ENCODE data around the gene C16orf54.
A peak's percentile ranks its signal among the peaks of the same experiment; 100 is the strongest.
"Not testable (repeated sequence)": the region's sequence is repeated elsewhere in the genome, so short reads cannot be mapped to it uniquely, and the experiment has no call there.

Gene C16orf54

GRCh38 chr16:29745853-29746345, at the start of gene C16orf54:
TSS of gene C16orf54 (minus strand) at chr16:29745990. CDS start at chr16:29744951, 1,039 bp downstream.
- peak; percentile 98 for DNase-seq

- no peak for DNase-seq
These were observed 48.5 kb upstream of the C16orf54 start for GRCh38 chr16:29794231-29794710.

DNA sequence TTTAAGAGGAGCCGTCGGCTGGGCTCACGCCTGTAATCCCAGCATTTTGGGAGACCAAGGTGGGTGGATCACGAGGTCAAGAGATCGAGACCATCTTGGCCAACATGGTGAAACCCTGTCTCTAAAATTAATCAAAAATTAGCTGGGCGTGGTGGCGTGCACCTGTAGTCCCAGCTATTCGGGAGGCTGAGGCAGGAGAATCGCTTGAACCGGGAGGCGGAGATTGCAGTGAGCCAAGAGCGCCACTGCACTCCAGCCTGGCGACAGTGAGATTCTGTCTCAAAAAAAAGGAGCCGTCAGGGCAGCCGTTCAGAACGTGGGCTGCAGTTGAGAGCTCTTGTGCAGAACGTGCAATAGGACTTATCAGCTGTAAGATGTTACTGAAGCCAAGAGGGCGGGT, 47.4 kb upstream of the C16orf54 start:
- DNase-seq = not testable (repeated sequence)

GRCh38 chr16:29791845-29792807, 46.3 kb upstream of the C16orf54 start:
- DNase-seq = peak; percentile 45

DNA sequence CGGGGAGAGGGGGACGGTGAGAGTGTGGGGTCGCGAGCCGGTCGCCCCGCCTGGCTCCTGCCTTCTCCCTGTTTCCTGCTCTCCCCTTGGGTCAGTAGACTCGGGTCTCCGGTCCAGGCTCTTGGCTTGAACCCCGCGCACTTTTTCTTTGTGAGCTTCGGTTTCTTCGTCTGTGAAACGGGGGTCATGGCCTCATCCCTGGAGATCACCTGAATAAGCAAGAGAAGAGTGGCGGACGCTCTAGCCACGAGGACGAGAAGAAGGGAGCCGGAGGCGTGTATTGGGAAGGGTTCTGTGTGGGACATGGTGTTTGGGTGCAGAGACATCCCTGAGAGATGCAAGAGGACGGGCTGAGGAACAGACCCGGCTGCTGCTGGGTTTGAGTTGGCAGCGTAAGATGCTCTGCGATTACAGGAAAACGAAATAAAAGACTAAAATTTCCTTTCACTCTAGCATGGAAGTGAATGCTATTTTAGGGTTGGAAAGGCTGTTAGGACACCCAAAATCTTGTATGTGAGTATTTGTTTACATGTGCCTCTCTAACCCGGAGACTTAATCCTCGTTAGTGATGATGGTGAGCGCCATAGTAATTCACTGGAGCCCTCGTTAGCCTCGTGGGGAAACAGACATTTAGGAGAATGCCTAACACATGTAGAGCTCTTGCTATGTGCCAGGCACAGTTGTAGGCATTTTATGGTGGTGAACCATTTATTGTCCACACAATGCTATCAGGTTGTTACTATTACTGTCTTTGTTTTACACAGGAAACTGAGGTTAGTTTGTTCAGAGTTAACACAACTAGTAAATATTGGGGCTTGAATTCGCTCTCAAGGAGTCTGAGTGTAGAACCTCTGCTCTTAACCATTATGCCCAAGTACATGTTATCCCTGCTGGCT, 45.4 kb upstream of the C16orf54 start:
- DNase-seq = peak; percentile 43

- peak; percentile 100 for DNase-seq
These were observed 44.6 kb upstream of the C16orf54 start, which contains the start of gene KIF22 for GRCh38 chr16:29790183-29790948. TSS of gene KIF22 (plus strand) at chr16:29790751. CDS start at chr16:29790760, 9 bp downstream.

DNA sequence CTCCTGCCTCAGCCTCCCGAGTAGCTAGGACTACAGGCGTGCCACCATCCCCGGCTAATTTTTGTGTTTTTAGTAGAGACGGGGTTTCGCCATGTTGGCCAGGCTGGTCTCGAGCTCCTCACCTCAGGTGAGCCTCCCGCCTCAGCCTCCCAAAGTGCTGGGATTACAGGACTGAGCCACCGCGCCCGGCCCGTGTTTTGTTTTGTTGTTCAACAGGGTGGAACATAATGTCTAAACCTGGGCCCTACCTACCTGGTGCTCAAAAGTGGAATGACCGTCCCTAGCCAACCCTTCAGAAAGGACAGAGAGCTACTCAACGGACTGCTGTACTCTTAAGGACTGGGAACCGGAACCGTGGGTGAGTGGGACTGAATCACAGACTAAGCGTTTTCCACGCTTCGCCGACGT, 44.0 kb upstream of the C16orf54 start:
- no peak for DNase-seq

DNA sequence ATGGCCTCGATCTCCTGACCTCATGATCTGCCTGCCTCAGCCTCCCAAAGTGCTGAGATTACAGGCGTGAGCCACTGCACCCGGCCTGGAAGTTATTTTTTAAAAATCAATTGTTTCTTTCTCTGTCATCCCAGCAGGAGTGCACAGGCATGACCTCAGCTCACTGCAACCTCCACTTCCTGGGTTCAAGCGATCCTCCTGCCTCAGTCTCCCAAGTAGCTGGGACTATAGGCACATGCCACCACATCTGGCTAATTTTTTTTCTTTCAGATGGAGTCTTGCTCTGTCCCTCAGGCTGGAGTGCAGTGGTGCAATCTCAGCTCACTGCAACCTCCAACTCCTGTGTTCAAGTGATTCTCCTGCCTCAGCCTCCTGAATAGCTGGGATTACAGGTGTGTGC, 41.4 kb upstream of the C16orf54 start:
- DNase-seq = not testable (repeated sequence)

GRCh38 chr16:29784901-29785500, 39.2 kb upstream of the C16orf54 start:
- DNase-seq = peak; percentile 70

DNA sequence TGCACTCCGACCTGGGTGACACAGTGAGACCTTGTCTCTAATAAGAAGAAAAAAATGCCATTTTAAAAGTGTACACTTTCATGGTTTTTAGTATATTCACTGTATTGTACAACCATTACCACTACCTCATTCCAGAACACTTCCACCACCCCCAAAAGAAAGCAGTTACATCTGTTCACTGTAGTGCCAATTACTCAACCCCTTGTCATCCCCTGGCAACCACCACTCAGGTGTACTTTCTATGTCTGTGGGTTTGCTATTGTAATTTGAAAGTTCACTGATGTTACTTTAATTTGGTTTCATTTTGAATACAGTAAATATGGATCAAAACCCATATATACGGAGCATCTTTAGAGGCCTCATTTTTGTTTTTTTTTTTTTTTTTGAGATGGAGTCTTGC, 38.4 kb upstream of the C16orf54 start:
- peak; percentile 45 for DNase-seq

GRCh38 chr16:29783094-29783953, 37.5 kb upstream of the C16orf54 start:
- not testable (repeated sequence) for DNase-seq

DNA sequence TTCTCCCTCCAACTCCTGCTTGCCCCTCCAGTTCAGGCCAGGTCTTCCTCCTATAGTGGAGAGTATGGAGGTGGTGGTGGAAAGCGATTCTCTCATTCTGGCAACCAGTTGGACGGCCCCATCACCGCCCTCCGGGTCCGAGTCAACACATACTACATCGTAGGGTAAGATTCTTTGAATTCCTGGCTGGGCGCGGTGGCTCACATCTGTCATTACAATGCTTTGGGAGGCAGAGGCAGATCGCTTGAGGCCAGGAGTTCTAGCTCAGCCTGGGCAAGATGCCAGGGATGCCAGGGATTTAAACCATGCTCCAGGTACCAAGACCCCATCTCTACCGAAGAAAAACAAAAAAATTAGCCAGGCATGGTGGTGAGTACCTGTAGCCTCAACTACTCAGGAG, 33.7 kb upstream of the C16orf54 start:
- DNase-seq = no peak

- no peak for DNase-seq
These were observed 32.0 kb upstream of the C16orf54 start, which contains the start of gene ZG16 for GRCh38 chr16:29777576-29778350. TSS of gene ZG16 (plus strand) at chr16:29778256. CDS start at chr16:29779267, 1,011 bp downstream.

DNA sequence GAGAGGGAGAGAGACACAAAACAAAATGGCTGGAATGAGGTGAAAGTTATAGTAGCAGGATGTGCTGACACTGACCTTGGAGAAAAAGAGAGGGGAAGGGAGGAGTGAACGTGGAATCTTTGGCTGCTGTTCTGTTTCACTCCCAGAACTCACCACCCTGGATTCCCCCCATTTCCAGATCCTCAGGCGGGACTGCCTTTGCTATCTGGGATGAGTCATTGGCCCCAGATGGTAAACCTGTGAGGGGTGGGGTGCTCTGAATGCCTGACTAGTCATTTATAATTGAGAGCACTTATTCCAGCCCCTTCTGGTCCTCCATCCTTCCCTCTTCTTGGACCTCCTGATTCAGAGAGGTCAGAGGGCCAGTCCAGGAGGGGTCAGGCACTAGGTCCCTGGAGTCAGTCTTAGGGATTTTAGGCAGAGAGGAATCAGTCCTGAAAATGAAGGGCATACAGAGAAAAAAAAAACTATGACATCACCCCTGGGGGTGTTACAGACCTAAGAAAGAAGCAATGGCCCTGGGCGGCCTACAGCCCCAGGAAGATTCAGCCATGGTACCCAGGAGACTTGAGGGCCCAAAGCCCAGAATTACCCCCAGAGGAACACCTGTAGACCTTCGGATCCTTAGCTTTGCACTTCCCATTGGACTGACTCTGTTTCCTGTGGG, 30.1 kb upstream of the C16orf54 start:
- no peak for DNase-seq

GRCh38 chr16:29774730-29775129, 28.9 kb upstream of the C16orf54 start:
- DNase-seq = no peak

- not testable (repeated sequence) for DNase-seq
These were observed 26.5 kb upstream of the C16orf54 start for GRCh38 chr16:29772330-29772729.

DNA sequence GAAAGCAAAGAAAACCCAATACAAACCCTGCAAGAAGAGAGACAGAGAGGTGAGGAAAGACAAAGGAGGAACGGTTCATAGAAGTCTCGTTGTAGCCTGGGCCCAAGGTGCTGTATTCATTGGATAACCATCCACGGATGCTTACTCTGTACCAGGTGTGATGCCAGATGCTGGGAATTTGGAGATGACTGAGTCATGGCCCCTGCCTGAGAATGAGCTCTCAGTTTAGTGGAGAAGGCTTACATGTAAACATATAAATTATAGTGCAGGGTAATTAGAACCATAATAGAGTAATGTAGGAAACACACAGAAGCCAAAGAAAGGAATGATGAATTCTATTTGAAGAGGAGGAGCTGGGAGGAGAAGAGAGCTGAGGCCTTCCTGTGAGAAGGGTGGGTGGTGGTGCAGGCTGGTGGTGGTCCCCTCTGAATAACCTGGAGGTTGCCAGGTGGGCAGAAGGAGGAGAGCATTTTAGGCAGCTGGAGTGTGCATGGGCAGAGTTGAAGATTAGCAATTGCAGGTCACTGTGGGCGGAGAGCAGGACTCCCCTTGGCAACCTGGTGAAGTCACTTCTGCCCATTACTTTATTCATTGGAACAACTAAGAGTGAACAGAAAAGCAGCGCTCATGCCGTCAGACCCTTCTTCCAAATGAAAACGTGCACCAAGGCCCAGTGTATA, 24.6 kb upstream of the C16orf54 start:
- no peak for DNase-seq

DNA sequence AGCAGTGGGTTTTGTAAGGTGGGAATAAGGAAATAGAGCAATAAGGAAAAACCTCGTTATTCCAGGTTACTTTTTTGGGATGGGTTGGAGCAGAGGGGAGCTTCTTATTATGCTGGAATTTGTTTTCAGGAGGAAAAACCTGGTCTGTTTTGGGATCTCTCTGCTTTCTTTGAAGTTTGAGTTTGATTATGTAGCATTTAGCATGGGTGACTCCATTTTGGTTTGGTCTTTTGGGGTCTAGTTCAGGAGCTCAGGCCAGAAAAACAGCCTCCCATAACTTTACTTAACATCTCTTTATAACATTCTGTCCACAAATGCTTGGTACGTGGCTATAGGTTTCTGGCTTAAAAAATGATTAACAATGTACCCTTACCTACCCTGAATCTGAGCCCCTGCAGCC, 23.7 kb upstream of the C16orf54 start:
- DNase-seq = no peak

DNA sequence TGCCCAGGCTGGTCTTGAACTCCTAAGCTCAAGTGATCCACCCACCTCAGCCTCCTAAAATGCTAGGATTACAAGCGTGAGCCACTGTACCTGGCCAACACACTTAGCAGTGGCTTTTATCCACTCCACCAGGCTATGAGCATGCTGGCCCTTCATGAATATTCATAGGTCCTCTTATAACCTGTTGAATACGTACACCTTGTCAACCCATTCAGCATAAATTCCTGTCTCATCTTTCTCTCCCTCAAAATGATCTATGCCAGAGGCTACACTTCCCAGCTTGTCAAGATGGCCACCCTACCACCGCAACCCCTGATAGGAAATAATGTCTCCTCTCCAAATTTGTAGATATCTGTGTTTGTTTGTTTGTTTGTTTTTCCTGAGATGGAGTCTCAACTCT, 21.3 kb upstream of the C16orf54 start:
- DNase-seq = no peak

Measured in CD4-positive, alpha-beta T cell treated with Interleukin-4 for 4 hours (primary cell).